K562 (cell line): ENCODE measurements around the gene FDX1. TPM values are rescaled to one million over a fixed set of nuclear protein-coding genes. Genes with fewer than 3 reads are reported as not detected.
A peak's percentile ranks its signal among the peaks of the same experiment; 100 is the strongest.

Experiments used
- CBFB ChIP-seq: sonication (generic); formaldehyde crosslinking; IDR thresholded peaks from 2 replicates; pipeline ENCODE4 v1.4.0; 2020; ENCODE audit warnings: mild to moderate bottlenecking, missing genetic modification reagents
- CREB3L1 ChIP-seq: fragments of 450-650 bp; IDR thresholded peaks from 2 replicates; pipeline ENCODE4 v1.6.1; 2014; ENCODE audit warnings: low read depth, mild to moderate bottlenecking, moderate library complexity, borderline replicate concordance
- HIVEP1 ChIP-seq: fragments of 250-450 bp; sonication (Bioruptor Pico); IDR thresholded peaks from 2 replicates; pipeline ENCODE4 v1.4.0; 2020; ENCODE audit warnings: mild to moderate bottlenecking
- KAT7 ChIP-seq: sonication (generic); formaldehyde crosslinking; IDR thresholded peaks from 2 replicates; pipeline ENCODE4 v1.8.0; 2022; ENCODE audit warnings: missing genetic modification reagents, mild to moderate bottlenecking, borderline replicate concordance
- KDM1A ChIP-seq, 2 experiments: fragments of 450-650 bp; IDR thresholded peaks; 2 replicates each; pipeline ENCODE4 v1.6.1; 2016; ENCODE audit warnings: mild to moderate bottlenecking in 2 of 2
- NFIX ChIP-seq: fragments of 250-450 bp; sonication (Bioruptor Pico); IDR thresholded peaks from 2 replicates; pipeline ENCODE4 v1.4.0; 2020; ENCODE audit warnings: low read depth, mild to moderate bottlenecking, moderate library complexity
- RAD21 ChIP-seq, 2 experiments: fragments of 250-450 bp in 1 of 2; fragments of 450-650 bp in 1 of 2; sonication (Bioruptor Pico) in 1 of 2; formaldehyde crosslinking in 1 of 2; IDR thresholded peaks in 1 of 2; conservative IDR thresholded peaks in 1 of 2; 2 replicates each; pipeline versions ENCODE4 v1.4.0 to v1.8.0; 2020 to 2022; ENCODE audit warnings: mild to moderate bottlenecking in 2 of 2, moderate library complexity in 1 of 2
- ZNF263 ChIP-seq: sonication (generic); formaldehyde crosslinking; IDR thresholded peaks from 2 replicates; pipeline ENCODE4 v1.8.0; 2022; ENCODE audit warnings: mild to moderate bottlenecking, missing genetic modification reagents, borderline replicate concordance
- ZNF699 ChIP-seq: fragments of 250-450 bp; sonication (Bioruptor Pico); IDR thresholded peaks from 2 replicates; pipeline ENCODE4 v1.8.0; 2021; ENCODE audit warnings: mild to moderate bottlenecking, moderate library complexity; ENCODE audit not compliant: insufficient replicate concordance
- polyA plus RNA-seq, 8 experiments: library from polyadenylated mRNA; depleted of rRNA in 4 of 8; stranded (reverse) in 5 of 8; unstranded in 3 of 8; fragments of >200 nt; fragmentation: Nextera tagmentation in 2 of 8; fragmentation: Illumina TruSeq in 1 of 8; extraction: Ambion mirVana in 2 of 8; extraction: Trizol in 1 of 8; gene quantifications; 2 replicates each; pipeline versions ENCODE4 v1.2.1 to v1.2.3, GENCODE V29; 2011 to 2014; ENCODE audit warnings: inconsistent platforms in 1 of 8, missing spikeins in 1 of 8
- total RNA-seq, 7 experiments: library from RNA; depleted of rRNA in 6 of 7; stranded (reverse); fragments of >200 nt in 6 of 7; fragmentation: Illumina TruSeq in 2 of 7; extraction: Trizol in 2 of 7; gene quantifications; 2 replicates each; pipeline versions ENCODE4 v1.2.1 to v1.2.3, GENCODE V29; 2011 to 2021; ENCODE audit warnings: low replicate concordance in 1 of 7
- TF ChIP-seq, protein P1 (sequence below): sonication (generic); IDR thresholded peaks from 2 replicates; pipeline ENCODE4 v1.6.1; 2016

Gene FDX1
- total and polyA plus RNA-seq, 9 of the 15 experiments (the other 6 are each of a cell fraction or from before 2014, with no cell fraction given) = 6.4 to 14.3 (median 11.4) TPM

DNA sequence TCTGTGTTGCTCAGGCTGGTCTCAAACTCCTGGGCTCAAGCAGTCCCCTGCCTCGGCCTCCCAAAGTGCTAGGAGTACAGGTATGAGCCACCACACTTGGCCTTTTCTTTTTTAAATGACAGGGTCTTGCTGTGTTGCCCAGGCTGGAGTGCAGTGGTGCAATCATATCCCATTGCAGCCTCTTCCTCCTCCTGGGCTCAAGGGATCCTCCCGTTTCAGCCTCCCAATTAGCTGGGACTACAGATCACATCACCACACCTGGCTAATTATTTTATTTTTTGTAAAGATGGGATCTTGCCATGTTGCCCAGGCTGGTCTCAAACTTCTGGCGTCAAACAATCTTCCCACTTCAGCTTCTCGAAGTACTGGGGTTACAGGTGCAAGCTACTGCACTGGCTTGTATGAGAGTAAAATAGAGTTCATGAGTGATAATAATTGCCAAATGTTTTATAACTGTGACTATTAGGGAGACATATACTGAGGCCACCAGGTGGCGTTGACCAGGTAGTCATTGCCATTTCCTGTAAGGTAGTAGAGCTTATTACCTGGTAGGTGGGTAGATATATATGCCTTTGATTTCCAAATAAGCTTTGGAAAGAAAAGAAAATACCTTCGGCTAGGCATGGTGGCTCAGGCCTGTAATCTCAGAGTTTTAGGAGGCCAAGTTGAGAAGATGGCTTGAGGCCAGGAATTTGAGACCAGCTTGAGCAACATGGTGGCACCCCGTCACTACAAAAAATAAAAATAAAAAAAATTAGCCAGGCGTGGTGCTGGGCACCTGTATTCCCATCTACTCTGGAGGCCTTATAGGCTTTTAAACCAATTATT, 5.4 kb downstream of the FDX1 start (continued):
- no peak for TF ChIP-seq ZNF699
- no peak for TF ChIP-seq NFIX (CRISPR knock-in tag)
- 0 out of 4 replicates have a peak, but pooled peaks of 1 of the 2 experiments have one; percentile 32 for TF ChIP-seq KDM1A (IDR thresholded peaks at IDR 0.05)
- no peak for TF ChIP-seq CBFB (CRISPR knock-in tag)
- no peak for TF ChIP-seq CREB3L1
- no peak for TF ChIP-seq HIVEP1 (CRISPR knock-in tag)
- TF ChIP-seq, protein P1, sequence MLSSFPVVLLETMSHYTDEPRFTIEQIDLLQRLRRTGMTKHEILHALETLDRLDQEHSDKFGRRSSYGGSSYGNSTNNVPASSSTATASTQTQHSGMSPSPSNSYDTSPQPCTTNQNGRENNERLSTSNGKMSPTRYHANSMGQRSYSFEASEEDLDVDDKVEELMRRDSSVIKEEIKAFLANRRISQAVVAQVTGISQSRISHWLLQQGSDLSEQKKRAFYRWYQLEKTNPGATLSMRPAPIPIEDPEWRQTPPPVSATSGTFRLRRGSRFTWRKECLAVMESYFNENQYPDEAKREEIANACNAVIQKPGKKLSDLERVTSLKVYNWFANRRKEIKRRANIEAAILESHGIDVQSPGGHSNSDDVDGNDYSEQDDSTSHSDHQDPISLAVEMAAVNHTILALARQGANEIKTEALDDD = peak; percentile 55; the same call in 1 of the 2 replicates
- TF ChIP-seq RAD21 (CRISPR knock-in tag; conservative IDR thresholded peaks at IDR 0.05 in 1 of 2, IDR thresholded peaks at IDR 0.05 in 1 of 2) = peak; percentile 17 to 22; a peak in 1 of 4 replicates
- TF ChIP-seq ZNF263 = no peak
- no peak for TF ChIP-seq KAT7 (CRISPR knock-in tag)
